ENCODE results near the gene SEMA3D.
A peak's percentile ranks its signal among the peaks of the same experiment; 100 is the strongest.
"Not testable (repeated sequence)": the region's sequence is repeated elsewhere in the genome, so short reads cannot be mapped to it uniquely, and the experiment has no call there.

SEMA3D gene

GRCh38 chr7:84998665-84999064, 188.2 kb downstream of the SEMA3D start:
- peaks cover 27% of the 10 kb centered on the region for H3K36me3 Mint-ChIP-seq (ENCODE audit: low read depth)
- H3K4me3 Mint-ChIP-seq = no peak overlapping the region
- TF ChIP-seq CTCF (IDR thresholded peaks at IDR 0.05; ENCODE audit: unreplicated experiment in 3 of 3) = no peak
- peaks cover 31% of the 10 kb centered on the region for H3K4me1 Mint-ChIP-seq
- H3K27me3 Mint-ChIP-seq (ENCODE audit: low read depth) = no peaks in the 10 kb centered on the region
- H3K9me3 Mint-ChIP-seq = peaks cover 7% of the 10 kb centered on the region
- H3K27ac Mint-ChIP-seq = no peak overlapping the region

- Mint-ChIP-seq H3K9me3 (peaks cover 7% of the 10 kb centered on the region), H3K4me3 (no peak overlapping the region), H3K27ac (no peak overlapping the region), H3K27me3 (ENCODE audit: low read depth) (no peaks in the 10 kb centered on the region), H3K36me3 (ENCODE audit: low read depth) (peaks cover 27% of the 10 kb centered on the region), H3K4me1 (peaks cover 28% of the 10 kb centered on the region)
- no peak for TF ChIP-seq CTCF (IDR thresholded peaks at IDR 0.05; ENCODE audit: unreplicated experiment in 3 of 3)
These were observed 189.2 kb downstream of the SEMA3D start for GRCh38 chr7:84997626-84998025.

GRCh38 chr7:84992954-84993353, 193.9 kb downstream of the SEMA3D start:
- H3K4me3 Mint-ChIP-seq; H3K36me3 Mint-ChIP-seq (ENCODE audit: low read depth); H3K4me1 Mint-ChIP-seq; H3K27ac Mint-ChIP-seq; H3K27me3 Mint-ChIP-seq (ENCODE audit: low read depth): not testable (repeated sequence)
- peaks cover 19% of the 10 kb centered on the region for H3K9me3 Mint-ChIP-seq

- Mint-ChIP-seq H3K9me3 (peaks cover 7% of the 10 kb centered on the region), H3K4me3 (no peak overlapping the region), H3K4me1 (peaks cover 7% of the 10 kb centered on the region), H3K27ac (no peak overlapping the region), H3K27me3 (ENCODE audit: low read depth) (no peaks in the 10 kb centered on the region), H3K36me3 (ENCODE audit: low read depth) (no peaks in the 10 kb centered on the region)
- no peak for TF ChIP-seq CTCF (IDR thresholded peaks at IDR 0.05; ENCODE audit: unreplicated experiment in 3 of 3)
These were observed 201.6 kb downstream of the SEMA3D start for GRCh38 chr7:84985073-84985784.

- H3K27me3 Mint-ChIP-seq (ENCODE audit: low read depth) = no peaks in the 10 kb centered on the region
- no peak overlapping the region for H3K4me3 Mint-ChIP-seq
- no peak for TF ChIP-seq CTCF (IDR thresholded peaks at IDR 0.05; ENCODE audit: unreplicated experiment in 3 of 3)
- no peaks in the 10 kb centered on the region for H3K9me3 Mint-ChIP-seq
- H3K36me3 Mint-ChIP-seq (ENCODE audit: low read depth) = no peaks in the 10 kb centered on the region
- peaks cover 7% of the 10 kb centered on the region for H3K4me1 Mint-ChIP-seq
- no peak overlapping the region for H3K27ac Mint-ChIP-seq
These were observed 204.7 kb downstream of the SEMA3D start for GRCh38 chr7:84982199-84982598.

GRCh38 chr7:84981055-84981976, 205.5 kb downstream of the SEMA3D start:
- no peak for TF ChIP-seq CTCF (IDR thresholded peaks at IDR 0.05; ENCODE audit: unreplicated experiment in 3 of 3)
- Mint-ChIP-seq H3K4me1 (peaks cover 7% of the 10 kb centered on the region), H3K27ac (peak overlapping the region in 1 of 3 experiments; percentile 46), H3K9me3 (no peaks in the 10 kb centered on the region), H3K27me3 (ENCODE audit: low read depth) (no peaks in the 10 kb centered on the region), H3K36me3 (ENCODE audit: low read depth) (no peaks in the 10 kb centered on the region), H3K4me3 (no peak overlapping the region)

All from nephron (organoid).